SK-MEL-5 (cell line): Measurements from ENCODE around the gene BET1. TPM values are rescaled to one million over a fixed set of nuclear protein-coding genes. Genes with fewer than 3 reads are reported as not detected.
A peak's percentile ranks its signal among the peaks of the same experiment; 100 is the strongest.

ENCODE experiments used
- DNase-seq: peaks from one replicate; pipeline ENCODE4 v3.0.0-alpha.2; 2016; ENCODE audit warnings: low read depth, low spot score
- in situ Hi-C: cut with HindIII; loops from 2 replicates; pipeline ENCODE4 v1.10.0; 2016; ENCODE audit warnings: low sequenced_read_pairs, high pct_unique_total_duplicates, low pct_unique_long_range_greater_than_20kb
- total RNA-seq: library from RNA; depleted of rRNA; stranded (reverse); fragments of >200 nt; shearing (Covaris generic); gene quantifications from 2 replicates; pipeline ENCODE4 v1.2.3, GENCODE V29; 2014

BET1 gene
- total RNA-seq, 1 experiment from 2014 or later = 62.4 TPM

- in situ Hi-C loops = no loop called here
- DNase-seq = no peak
These were observed 31.0 kb downstream of the BET1 start for GRCh38 chr7:93973134-93973533.

GRCh38 chr7:93972029-93972725 is 32.0 kb downstream of the BET1 start:
- DNase-seq = no peak
- in situ Hi-C loops = no loop called here

GRCh38 chr7:93968911-93969620 is 35.1 kb downstream of the BET1 start:
- in situ Hi-C loops = no loop called here

GRCh38 chr7:93964813-93965212 is 39.3 kb downstream of the BET1 start:
- in situ Hi-C loops = no loop called here
- no peak for DNase-seq

More at GRCh38 chr7:93968911-93969620, 35.1 kb downstream of the BET1 start:
- no peak for DNase-seq

GRCh38 chr7:93964262-93964661 is 39.9 kb downstream of the BET1 start:
- no peak for DNase-seq

GRCh38 chr7:93960986-93961385 is 43.2 kb downstream of the BET1 start:
- in situ Hi-C loops = no loop called here
- DNase-seq = no peak

More at GRCh38 chr7:93964262-93964661, 39.9 kb downstream of the BET1 start:
- in situ Hi-C loops = no loop called here

- in situ Hi-C loops = no loop called here
- no peak for DNase-seq
These were observed 45.5 kb downstream of the BET1 start for GRCh38 chr7:93958651-93959050.

- in situ Hi-C loops = no loop called here
These were observed 45.9 kb downstream of the BET1 start for GRCh38 chr7:93958216-93958615.

GRCh38 chr7:93957767-93958166 is 46.4 kb downstream of the BET1 start:
- no peak for DNase-seq
- in situ Hi-C loops = no loop called here

More at GRCh38 chr7:93958216-93958615, 45.9 kb downstream of the BET1 start:
- DNase-seq = no peak

- in situ Hi-C loops = no loop called here
- no peak for DNase-seq
These were observed 48.9 kb downstream of the BET1 start for GRCh38 chr7:93955304-93955703.

- DNase-seq = peak; percentile 9
- in situ Hi-C loops = no loop called here
These were observed 54.7 kb downstream of the BET1 start for GRCh38 chr7:93949423-93949822.

- in situ Hi-C loops = no loop called here
These were observed 55.3 kb downstream of the BET1 start for GRCh38 chr7:93948873-93949272.

GRCh38 chr7:93948106-93948505 is 56.0 kb downstream of the BET1 start:
- in situ Hi-C loops = no loop called here
- no peak for DNase-seq

More at GRCh38 chr7:93948873-93949272, 55.3 kb downstream of the BET1 start:
- no peak for DNase-seq

- DNase-seq = no peak
- in situ Hi-C loops = no loop called here
These were observed 58.2 kb downstream of the BET1 start for GRCh38 chr7:93945756-93946535.

GRCh38 chr7:93945083-93945482 is 59.1 kb downstream of the BET1 start:
- DNase-seq = no peak
- in situ Hi-C loops = no loop called here

GRCh38 chr7:93944673-93945072 is 59.5 kb downstream of the BET1 start:
- DNase-seq = no peak
- in situ Hi-C loops = no loop called here

GRCh38 chr7:93943816-93944540 is 60.2 kb downstream of the BET1 start:
- no peak for DNase-seq
- in situ Hi-C loops = no loop called here
